Measurements from ENCODE around the gene WIPI1. TPM values are rescaled to one million over a fixed set of nuclear protein-coding genes. Genes with fewer than 3 reads are reported as not detected.
"Not testable (repeated sequence)": the region's sequence is repeated elsewhere in the genome, so short reads cannot be mapped to it uniquely, and the experiment has no call there.

WIPI1 gene
- total RNA-seq, 1 donor: 190 TPM

DNA sequence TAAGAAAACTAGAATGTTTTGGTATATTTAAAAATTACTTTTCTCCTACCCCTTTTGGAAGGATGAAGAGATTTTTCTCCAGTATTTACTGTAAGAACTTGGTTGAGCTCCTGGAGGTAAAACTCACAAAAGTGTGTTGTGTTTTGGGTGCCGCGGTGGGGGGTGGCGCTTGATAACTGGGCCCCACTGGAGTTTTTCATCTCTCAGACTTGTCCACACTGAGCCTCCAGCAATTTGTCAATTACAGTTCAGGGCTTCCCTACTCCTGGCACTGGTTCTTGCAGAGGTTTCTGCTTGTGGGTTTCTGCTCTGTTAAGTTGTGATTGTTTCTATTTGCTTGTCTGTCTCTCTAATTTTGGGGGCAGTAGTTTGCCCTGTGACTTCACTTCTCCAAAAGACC is 40.0 kb downstream of the WIPI1 start:
- Histone ChIP-seq H3K27ac (ENCODE audit: low read depth, low read length) (no peak overlapping the region), H2AFZ (ENCODE audit: low read length) (no peak overlapping the region), H3K4me1 (ENCODE audit: insufficient read depth, low read length) (no peaks in the 10 kb centered on the region), H3K9me3 (ENCODE audit: low read depth, low read length) (no peaks in the 10 kb centered on the region), H3K36me3 (ENCODE audit: insufficient read depth, low read length) (peaks cover 25% of the 10 kb centered on the region), H3K4me2 (ENCODE audit: insufficient read depth, low read length) (no peak overlapping the region), H3K4me3 (ENCODE audit: insufficient read depth, low read length) (no peak overlapping the region), H4K20me1 (ENCODE audit: insufficient read depth, low read length) (no peaks in the 10 kb centered on the region), H3K79me2 (ENCODE audit: insufficient read depth, low read length) (no peaks in the 10 kb centered on the region), H3K27me3 (ENCODE audit: insufficient read depth, low read length) (no peaks in the 10 kb centered on the region)
- TF ChIP-seq, protein P1, sequence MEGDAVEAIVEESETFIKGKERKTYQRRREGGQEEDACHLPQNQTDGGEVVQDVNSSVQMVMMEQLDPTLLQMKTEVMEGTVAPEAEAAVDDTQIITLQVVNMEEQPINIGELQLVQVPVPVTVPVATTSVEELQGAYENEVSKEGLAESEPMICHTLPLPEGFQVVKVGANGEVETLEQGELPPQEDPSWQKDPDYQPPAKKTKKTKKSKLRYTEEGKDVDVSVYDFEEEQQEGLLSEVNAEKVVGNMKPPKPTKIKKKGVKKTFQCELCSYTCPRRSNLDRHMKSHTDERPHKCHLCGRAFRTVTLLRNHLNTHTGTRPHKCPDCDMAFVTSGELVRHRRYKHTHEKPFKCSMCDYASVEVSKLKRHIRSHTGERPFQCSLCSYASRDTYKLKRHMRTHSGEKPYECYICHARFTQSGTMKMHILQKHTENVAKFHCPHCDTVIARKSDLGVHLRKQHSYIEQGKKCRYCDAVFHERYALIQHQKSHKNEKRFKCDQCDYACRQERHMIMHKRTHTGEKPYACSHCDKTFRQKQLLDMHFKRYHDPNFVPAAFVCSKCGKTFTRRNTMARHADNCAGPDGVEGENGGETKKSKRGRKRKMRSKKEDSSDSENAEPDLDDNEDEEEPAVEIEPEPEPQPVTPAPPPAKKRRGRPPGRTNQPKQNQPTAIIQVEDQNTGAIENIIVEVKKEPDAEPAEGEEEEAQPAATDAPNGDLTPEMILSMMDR (IDR thresholded peaks at IDR 0.05; ENCODE audit: extremely low read depth, low read depth, low read length): no peak
- no peak for DNase-seq (ENCODE audit: insufficient read length, low spot score, missing footprints)

DNA sequence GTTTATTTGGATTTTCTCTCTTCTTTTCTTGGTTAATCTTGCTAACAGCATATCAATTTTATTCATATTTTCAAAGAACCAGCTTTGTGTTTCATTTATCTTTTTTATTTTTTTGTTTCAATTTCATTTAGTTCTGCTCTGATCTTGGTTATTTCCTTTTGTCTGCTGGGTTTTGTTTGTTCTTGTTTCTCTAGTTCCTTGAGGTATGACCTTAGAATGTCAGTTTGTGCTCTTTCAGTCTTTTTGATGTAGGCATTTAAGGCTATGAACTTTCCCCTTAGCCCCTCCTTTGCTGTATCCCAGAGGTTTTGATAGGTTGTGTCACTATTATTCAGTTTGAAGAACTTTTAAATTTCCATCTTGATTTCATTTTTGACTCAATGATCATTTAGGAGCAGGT is 42.4 kb downstream of the WIPI1 start:
- not testable (repeated sequence) for H3K4me3 ChIP-seq (ENCODE audit: insufficient read depth, low read length); H3K36me3 ChIP-seq (ENCODE audit: insufficient read depth, low read length); H3K4me2 ChIP-seq (ENCODE audit: insufficient read depth, low read length); H3K4me1 ChIP-seq (ENCODE audit: insufficient read depth, low read length); DNase-seq (ENCODE audit: insufficient read length, low spot score, missing footprints); H2AFZ ChIP-seq (ENCODE audit: low read length); H4K20me1 ChIP-seq (ENCODE audit: insufficient read depth, low read length); H3K9me3 ChIP-seq (ENCODE audit: low read depth, low read length); H3K79me2 ChIP-seq (ENCODE audit: insufficient read depth, low read length); H3K27ac ChIP-seq (ENCODE audit: low read depth, low read length); H3K27me3 ChIP-seq (ENCODE audit: insufficient read depth, low read length)

DNA sequence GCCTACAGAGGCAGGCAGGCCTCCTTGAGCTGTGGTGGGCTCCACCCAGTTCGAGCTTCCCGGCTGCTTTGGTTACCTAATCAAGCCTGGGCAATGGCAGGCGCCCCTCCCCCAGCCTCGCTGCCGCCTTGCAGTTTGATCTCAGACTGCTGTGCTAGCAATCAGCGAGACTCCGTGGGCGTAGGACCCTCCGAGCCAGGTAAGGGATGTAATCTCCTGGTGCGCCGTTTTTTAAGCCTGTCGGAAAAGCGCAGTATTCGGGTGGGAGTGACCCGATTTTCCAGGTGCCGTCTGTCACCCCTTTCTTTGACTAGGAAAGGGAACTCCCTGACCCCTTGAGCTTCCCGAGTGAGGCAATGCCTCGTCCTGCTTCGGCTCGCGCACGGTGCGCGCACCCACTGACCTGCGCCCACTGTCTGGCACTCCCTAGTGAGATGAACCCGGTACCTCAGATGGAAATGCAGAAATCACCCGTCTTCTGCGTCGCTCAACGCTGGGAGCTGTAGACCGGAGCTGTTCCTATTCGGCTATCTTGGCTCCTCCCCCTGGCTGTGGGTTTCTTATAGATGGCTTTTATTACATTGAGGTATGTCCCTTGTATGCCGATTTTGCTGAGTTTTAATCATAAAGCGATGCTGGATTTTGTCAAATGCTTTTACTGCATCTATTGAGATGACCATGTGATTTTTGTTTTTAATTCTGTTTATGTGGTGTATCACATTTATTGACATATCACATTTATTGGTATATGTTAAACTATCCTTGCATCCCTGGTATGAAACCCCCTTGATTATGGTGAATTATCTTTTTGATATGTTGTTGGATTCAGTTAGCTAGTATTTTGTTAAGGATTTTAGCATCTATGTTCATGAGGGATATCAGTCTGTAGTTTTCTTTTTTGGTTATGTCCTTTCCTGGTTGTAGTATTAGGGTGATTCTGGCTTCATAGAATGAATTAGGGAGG is 43.4 kb downstream of the WIPI1 start:
- not testable (repeated sequence) for H3K27me3 ChIP-seq (ENCODE audit: insufficient read depth, low read length); DNase-seq (ENCODE audit: insufficient read length, low spot score, missing footprints); H4K20me1 ChIP-seq (ENCODE audit: insufficient read depth, low read length); H2AFZ ChIP-seq (ENCODE audit: low read length); H3K79me2 ChIP-seq (ENCODE audit: insufficient read depth, low read length); H3K36me3 ChIP-seq (ENCODE audit: insufficient read depth, low read length); H3K4me1 ChIP-seq (ENCODE audit: insufficient read depth, low read length); H3K9me3 ChIP-seq (ENCODE audit: low read depth, low read length); H3K27ac ChIP-seq (ENCODE audit: low read depth, low read length)
- Histone ChIP-seq H3K4me3 (ENCODE audit: insufficient read depth, low read length) (peak overlapping the region; percentile 51), H3K4me2 (ENCODE audit: insufficient read depth, low read length) (peak overlapping the region; percentile 39)

DNA sequence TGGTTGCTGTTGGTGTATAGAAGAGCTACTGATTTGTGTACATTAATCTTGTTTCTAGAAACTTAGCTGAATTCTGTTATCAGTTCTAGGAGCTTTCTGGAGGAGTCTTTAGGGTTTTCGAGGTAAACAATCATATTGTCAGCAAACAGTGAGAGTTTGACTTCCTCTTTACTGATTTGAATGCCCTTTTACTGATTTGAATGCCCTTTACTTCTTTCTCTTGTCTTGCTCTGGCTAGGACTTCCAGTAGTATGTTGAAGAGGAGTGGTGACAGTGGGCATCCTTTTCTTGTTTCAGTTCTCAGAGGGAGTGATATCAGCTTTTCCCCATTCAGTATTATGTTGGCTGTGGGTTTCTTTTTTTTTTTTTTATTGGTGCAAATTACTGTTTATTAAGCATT is 49.6 kb downstream of the WIPI1 start:
- not testable (repeated sequence) for H3K79me2 ChIP-seq (ENCODE audit: insufficient read depth, low read length); H3K27me3 ChIP-seq (ENCODE audit: insufficient read depth, low read length); H3K36me3 ChIP-seq (ENCODE audit: insufficient read depth, low read length); H3K4me3 ChIP-seq (ENCODE audit: insufficient read depth, low read length); H3K9me3 ChIP-seq (ENCODE audit: low read depth, low read length); H3K4me2 ChIP-seq (ENCODE audit: insufficient read depth, low read length); H3K4me1 ChIP-seq (ENCODE audit: insufficient read depth, low read length); H4K20me1 ChIP-seq (ENCODE audit: insufficient read depth, low read length); H3K27ac ChIP-seq (ENCODE audit: low read depth, low read length); H2AFZ ChIP-seq (ENCODE audit: low read length); DNase-seq (ENCODE audit: insufficient read length, low spot score, missing footprints)

DNA sequence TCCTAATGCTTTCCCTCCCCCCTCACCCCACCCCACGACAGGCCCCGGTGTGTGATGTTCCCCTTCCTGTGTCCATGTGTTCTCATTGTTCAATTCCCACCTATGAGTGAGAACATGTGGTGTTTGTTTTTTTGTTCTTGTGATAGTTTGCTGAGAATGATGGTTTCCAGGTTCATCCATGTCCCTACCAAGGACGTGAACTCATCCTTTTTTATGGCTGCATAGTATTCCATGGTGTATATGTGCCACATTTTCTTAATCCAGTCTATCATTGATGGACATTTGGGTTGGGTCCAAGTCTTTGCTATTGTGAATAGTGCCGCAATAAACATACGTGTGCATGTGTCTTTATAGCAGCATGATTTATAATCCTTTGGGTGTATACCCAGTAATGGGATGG is 53.5 kb downstream of the WIPI1 start:
- not testable (repeated sequence) for H3K36me3 ChIP-seq (ENCODE audit: insufficient read depth, low read length); H2AFZ ChIP-seq (ENCODE audit: low read length)

More for the DNA sequence above, 53.5 kb downstream of the WIPI1 start:
- not testable (repeated sequence) for H3K27ac ChIP-seq (ENCODE audit: low read depth, low read length); DNase-seq (ENCODE audit: insufficient read length, low spot score, missing footprints); H3K9me3 ChIP-seq (ENCODE audit: low read depth, low read length); H3K4me2 ChIP-seq (ENCODE audit: insufficient read depth, low read length); H3K4me3 ChIP-seq (ENCODE audit: insufficient read depth, low read length); H3K27me3 ChIP-seq (ENCODE audit: insufficient read depth, low read length); H4K20me1 ChIP-seq (ENCODE audit: insufficient read depth, low read length); H3K79me2 ChIP-seq (ENCODE audit: insufficient read depth, low read length)
- peaks cover 18% of the 10 kb centered on the region for H3K4me1 ChIP-seq (ENCODE audit: insufficient read depth, low read length)
